Activated effector memory CD4-positive, alpha-beta T cell treated with anti-CD3 and anti-CD28 coated beads, Interleukin-2, amount 50 U/mL, for 16 hours (primary cell): ENCODE data around the gene MAJIN.
"Not testable (repeated sequence)": the region's sequence is repeated elsewhere in the genome, so short reads cannot be mapped to it uniquely, and the experiment has no call there.

ENCODE experiments used
- DNase-seq: peaks from one replicate; pipeline ENCODE4 v3.0.0-alpha.2; 2020

The MAJIN gene, protein sequence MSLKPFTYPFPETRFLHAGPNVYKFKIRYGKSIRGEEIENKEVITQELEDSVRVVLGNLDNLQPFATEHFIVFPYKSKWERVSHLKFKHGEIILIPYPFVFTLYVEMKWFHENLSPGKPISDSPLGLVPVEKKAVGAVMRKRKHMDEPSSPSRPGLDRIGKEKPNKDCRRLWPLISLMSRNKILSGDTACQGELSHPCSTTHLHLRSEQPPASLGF

DNA sequence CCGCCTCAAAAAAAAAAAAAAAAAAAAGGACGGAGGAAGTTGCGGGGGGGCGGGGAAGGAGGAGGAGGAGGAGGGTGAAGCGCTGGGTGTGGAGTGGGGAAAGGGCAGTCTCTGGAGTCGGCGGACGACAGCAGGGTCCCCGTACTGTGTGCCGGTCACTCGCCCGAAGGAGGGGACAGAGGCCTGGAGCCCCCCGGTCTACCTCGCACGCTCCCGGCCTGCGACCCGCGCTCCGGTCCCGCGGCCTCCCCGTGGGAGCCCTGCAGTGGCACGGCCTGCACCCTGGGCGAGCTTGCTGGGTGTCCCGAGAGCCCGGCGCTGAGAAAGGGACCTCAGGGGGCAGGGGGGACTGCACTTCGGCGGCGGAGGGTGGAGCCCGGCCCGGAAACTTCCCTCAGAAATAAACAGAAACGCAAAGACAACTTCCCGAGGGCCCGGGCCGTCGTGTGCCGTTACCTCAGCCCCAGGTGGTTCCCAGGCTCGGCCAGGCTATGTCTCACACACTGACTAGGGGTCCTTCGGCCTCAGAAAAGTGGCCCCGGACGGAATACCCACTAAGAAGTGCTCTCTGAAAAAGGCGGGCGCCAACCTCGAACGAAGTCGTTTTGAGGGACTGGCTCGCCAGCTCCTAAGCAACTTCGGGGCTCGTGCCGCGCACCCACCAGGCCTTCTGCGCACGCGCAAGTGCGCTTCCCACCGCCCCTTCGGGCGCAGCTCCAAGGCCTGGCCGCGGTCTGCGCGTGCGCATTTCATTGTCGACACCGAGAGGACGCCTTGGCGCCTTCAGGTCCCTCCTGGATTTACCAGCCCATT lies at the start of gene MAJIN:
MAJIN (minus strand) TSS at position 688 of the 813 bp plus-strand sequence. CDS start 12,703 bp downstream, outside the sequence.
- DNase-seq, result peak; percentile 95

DNA sequence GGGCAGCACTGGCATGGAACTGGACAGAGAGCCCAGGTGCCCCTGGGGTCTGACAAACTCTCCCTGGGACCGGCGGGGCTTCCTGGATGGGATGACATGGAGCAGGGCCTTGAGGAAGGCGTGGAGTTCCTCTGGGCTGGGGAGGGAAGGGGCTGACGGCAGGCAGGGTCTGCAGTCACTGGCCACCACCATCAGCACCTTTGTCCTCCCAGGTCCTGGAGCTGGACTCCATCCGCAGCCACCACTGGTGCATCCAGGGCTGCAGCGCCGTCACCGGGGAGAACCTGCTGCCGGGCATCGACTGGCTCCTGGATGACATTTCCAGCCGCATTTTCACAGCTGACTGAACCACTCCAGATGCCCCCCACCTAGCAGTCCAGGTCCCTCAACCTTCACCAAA lies 49.6 kb upstream of the MAJIN start:
- no peak for DNase-seq

DNA sequence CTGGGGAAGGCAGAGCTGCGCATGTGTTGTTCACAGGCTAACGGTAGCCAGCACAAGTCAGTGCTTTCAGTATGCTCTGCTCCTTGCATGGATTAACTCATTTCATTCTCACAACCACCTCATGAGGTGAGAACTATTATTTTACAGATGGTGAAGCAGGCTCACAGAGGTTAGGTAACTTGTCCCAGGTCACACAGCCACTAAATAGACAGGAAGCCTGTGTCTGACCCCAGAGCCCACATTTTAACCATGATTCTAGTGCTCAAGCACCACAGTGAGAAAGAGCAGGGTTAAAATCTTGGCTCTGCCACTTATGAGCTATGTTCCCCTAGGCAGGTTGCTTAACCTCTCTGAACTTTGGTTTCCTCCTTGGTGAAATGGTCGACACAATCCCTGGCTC lies 49.1 kb upstream of the MAJIN start:
- no peak for DNase-seq

DNA sequence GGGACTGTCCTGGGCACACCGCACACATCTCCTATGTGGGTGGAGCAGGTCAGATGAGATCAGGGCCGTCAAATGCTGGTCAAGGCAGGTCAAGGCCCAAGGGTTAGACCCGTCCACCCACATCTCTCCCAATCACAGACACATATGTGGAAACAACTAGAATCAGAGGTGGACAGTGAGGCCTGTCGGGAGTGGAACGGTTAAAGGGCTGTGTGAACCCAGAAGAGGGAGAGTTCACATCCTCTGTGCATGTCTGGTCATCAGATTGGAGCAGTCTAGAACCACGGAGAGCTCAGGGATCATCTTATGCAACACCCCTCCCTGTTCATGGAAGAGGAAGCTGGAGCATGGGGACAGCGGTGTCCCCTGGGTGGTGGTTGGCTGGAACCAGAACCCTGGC lies 47.9 kb upstream of the MAJIN start:
- DNase-seq, result no peak

DNA sequence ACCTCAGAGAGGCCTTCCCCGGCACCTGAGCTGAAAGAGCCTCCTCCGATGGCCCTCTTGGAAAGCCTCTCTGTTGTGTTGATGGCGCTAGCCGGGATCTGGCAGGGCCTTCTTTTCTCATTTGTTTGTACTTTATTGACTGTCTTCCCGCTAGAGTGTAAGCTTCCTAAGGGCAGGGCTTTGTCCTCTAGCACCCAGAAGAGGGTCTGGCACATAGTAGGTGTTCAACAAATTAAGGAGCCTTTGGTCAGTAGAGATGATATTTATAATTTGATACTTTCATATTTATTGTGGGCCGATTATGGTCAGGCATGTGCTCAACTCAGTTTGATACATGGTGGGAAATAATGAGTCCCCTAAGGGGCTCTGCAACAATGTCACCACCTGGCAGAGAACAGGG lies 46.0 kb upstream of the MAJIN start:
- no peak for DNase-seq

DNA sequence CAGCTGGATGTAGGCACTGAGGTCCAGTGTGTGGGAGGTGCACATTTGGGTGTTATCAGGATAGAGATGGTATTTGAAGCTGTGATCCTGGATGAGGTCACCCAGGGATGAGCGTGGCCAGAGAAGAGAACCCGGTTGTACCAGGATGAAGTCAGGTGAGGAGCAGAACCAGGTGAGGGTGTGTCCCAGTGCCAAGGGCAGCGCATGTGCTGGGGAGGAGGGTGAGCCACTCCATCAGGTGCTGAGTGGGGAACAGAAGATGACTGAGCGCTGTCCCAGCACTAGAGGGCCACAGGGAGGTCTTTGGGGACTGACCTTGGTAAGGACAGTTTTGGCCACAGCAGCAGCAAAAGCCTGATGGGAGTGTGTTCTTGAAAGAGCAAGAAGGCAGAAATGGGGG lies 44.8 kb upstream of the MAJIN start:
- DNase-seq, result no peak

DNA sequence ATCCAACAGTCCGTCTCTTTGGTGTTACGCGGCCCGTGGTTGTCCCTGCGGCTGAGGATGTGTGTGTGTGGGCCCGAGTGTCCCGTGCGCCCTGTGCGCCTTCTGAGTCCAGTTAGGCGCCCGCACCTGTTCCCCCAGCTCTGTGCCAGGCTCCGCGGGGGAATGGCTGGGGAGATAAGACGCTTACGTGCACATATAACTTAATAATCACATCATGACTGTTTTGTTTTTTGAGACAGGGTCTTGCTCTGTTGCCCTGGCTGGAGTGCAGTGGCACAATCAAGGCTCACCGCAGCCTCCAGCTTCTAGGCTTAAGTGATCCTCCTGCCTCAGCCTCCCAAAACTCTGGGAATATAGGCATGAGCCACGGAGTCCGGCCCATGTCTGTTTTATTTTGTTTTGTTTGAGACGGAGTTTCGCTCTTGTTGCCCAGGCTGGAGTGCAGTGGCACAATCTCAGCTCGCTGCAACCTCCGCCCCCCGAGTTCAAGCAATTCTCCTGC lies 42.9 kb upstream of the MAJIN start:
- no peak for DNase-seq

DNA sequence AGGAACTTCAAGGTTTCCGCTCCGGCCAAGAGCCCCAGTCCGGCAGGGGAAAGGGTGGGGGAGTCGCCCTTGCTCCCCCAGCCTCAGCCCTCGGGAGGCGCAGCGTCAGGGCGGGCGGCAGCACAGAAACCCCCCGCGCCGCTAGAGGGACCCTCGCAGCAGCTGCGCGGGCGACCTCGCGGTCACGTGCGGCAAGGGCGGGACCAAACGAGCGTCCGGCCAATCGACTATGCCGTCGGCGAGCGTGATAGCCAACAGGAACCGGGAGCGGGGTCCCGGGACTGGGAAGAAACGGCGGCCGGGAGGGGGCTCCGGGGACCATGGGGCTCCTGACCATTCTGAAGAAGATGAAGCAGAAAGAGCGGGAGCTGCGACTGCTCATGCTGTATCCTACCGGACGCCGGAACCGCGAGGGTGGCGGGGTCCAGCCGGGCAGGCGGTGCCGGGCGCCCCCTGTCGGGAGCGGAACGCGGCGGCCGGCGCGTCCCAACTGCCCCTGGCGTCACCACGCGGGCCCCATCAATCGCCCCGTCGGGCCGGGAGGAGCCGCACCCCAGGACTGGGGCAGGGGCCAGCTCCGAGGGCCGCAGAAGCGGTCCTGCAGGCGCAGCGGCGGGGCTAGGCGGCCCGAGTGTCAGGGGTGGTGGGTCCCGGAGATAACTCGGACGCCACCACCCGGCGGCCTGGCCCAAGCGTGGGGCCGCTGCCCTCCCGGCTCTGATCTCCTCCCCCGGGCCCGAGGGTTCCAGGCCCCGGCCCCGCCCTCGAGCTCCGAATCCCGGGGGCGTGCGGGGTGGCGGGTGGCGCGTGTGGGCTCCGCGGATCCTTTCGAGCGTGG lies 42.2 kb upstream of the MAJIN start, which contains the start of gene ARL2:
ARL2 (plus strand) TSS at position 273 of the 838 bp plus-strand sequence; CDS start at position 321, 48 bp downstream.
- peak; percentile 94 for DNase-seq

DNA sequence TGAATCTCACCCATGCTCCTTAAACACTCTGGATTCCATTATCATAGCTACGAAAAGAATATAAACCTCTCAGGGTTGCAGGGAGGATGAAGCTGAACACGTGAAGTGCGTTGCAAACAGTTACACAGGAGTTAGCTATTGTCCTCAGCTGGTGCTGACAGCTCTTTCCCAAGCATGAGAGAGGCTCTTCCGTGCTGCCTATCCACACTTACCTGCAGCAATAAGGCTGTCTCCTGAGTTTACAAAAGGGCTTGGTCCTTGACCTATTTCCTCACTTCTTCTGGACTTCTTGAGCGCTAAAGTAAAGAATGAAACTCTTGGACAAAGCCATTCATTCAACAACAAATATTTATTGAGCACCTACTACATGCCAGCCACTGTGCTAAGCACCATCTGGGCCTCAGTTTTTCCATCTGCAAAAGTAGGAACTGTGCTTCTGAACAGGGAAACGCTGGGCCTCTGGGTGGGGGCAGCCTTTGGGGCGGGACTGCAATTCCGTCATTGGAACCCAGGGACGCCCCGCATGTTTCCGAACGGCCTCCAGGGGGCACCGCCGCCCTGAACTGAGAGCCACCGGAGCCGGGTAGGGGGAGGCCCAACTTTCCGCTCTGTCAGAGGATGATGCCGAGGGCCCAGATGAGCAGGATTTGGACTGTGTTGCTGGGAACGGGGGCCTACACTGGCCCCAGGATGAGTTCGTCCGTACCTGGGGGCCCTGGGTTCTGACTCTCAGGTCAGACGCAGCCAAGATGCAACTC lies 41.4 kb upstream of the MAJIN start:
- DNase-seq, result peak; percentile 96

DNA sequence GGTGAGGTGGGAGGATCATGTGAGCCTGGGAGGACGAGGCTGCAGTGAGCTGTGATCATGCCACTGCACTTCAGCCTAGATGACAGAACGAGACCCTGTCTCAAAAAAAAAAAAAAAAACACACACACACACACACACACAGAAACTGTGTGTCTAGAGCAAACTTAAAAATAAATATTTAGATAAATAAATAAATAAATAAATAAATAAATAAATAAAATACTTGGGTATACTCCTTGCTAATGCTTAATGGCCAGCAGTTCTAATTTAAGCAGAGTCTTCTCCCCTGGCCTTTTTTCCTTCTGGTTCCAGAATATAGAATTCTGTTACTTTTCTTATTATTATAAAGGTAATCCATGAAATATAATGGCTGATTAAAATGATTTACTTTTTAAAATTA lies 37.0 kb upstream of the MAJIN start:
- DNase-seq, result no peak

DNA sequence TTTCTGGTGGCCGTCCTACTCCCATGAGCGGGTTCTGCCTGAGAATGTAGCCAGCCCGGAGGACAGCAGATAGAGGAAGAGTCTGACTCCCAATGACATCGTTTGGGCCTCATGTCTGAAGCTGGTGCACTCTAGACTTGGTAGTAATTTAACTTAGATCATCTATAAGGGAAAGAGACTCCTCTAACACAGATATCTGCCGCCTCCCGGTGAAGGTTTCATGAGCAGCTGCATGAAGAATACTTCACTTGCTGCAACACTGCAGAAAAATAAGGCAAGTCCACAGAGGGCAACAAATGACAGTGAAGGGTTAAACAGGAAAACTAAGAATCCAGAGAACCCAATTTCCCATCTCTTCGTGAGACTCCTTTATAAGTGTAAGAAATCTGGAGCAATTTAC lies 36.1 kb upstream of the MAJIN start:
- DNase-seq, result no peak

DNA sequence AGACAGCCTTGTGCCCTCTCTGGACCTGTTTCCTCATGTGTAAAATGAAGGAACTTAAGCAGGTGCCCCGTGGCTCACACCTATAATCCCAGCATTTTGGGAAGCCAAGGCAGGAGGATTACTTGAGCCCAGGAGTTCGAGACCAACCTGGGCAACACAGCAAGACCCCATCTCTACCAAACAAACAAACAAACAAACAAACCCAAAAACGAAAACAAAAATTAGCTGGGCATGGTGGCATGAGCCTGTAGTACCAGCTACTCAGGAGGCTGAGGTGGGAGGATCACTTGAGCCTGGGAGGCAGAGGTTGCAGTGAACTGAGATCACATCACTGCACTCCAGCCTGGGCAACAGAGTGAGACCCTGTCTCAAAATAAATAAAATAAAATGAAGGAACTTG lies 32.1 kb upstream of the MAJIN start:
- DNase-seq, result not testable (repeated sequence)

DNA sequence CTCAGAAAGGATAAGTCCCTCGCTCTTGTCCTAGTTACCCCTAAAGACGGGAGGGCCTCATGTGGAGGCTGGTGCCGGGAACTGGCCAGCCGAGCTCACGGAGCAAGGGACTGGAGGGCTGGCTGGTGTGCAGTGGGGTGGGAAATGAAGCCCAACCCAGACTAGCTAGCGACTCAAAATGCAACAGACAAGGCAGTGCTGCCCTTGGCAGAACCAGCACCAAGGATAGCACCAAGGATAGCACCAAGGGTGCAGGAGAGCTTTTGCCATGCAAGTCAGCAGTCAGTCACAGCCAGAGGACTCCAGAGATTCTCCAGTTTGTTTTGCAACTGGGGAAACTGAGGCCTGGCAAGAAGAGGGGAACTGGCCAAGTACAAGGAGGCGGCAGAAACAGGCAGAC lies 31.4 kb upstream of the MAJIN start:
- no peak for DNase-seq

DNA sequence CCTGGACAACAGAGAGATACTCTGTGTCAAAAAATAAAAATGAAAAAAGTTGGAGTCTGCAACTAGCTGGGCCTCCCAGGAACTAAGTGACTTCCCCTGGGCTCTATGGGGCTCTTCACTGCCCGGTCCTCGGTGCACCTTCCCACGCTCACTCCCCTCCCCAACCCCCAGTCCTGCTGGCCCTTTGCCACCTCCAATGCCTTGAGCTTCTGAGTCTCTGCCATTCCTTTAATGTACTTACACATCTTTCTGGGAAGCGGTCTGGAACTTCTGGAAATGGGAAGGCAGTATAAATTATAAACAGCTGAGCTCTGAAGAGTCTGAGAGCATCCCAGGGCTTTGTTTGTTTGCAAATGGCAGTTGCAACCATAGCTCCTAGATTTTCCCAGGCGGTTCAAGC lies 30.8 kb upstream of the MAJIN start:
- no peak for DNase-seq

DNA sequence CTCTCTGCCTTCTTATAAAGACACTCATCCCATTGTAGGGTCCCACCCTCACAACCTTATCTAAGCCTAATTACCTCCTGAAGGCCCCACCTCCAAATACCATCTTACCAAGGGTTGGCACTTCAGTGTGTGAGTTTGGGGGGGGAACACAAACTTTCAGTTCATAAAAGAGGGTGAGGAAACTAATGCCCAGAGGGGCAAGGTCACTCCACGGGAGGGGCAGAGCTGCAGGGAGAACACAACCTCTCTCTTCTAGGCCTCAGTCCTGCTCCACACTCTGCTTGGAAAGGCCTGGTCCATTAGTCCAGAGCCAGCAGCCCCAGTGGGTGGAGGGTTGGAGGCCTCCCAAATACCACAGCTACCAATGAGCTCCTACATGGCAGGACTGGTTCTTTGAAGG lies 27.6 kb upstream of the MAJIN start:
- no peak for DNase-seq

DNA sequence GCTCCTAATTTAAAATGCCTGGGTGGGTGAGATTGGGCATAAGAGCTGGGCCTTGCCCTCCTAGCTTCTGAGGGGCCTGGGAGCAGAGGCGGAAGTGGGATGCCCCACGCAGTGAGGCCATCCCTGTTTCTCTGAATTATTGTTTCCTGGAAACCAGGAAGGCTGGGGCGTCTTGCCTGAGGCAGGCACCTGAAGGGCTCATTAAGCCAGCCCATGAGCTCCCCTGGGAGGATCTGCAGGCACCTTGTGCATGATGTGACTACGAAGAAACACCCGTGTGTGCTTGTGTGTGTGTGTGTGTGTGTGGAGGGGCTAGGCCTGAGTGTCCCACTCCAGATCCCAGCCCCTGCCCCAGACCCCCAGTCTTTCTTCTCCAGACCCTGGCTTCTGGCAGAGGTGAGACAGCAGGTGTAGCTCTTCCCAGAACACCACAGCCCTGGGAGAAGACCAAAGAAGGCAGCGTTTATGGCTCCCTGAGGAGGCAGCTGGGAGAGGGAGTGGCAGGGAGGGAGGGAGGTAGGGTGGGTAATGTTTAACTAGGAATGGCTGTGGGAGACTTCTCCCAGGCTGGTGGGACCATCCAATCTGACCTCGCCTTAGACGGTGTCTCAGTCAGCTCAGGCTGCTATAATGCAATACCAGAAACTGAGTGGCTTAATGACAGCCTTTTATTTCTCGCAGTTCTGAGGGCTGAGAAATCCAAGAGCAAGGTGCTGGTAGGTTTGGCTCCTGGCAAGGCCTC lies 27.0 kb upstream of the MAJIN start:
- no peak for DNase-seq

DNA sequence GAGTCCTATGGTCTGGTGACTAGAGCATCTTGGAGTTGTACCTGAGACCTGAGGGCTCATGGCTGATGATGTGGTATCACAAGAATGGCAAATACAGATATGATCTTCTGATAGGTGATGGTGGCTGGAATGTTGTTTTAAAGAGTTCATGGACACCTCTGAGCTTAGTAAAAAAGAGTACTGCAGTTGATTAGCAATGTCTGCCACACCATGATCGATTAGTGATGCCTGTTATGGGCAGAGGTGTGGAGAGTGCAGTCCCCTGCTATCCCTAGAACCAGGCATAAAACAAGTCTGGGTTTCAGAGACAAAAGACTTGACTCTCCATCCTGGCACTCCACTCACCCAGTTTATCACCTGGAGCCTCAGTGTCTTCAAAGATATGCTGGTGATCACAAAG lies 26.2 kb upstream of the MAJIN start:
- no peak for DNase-seq

DNA sequence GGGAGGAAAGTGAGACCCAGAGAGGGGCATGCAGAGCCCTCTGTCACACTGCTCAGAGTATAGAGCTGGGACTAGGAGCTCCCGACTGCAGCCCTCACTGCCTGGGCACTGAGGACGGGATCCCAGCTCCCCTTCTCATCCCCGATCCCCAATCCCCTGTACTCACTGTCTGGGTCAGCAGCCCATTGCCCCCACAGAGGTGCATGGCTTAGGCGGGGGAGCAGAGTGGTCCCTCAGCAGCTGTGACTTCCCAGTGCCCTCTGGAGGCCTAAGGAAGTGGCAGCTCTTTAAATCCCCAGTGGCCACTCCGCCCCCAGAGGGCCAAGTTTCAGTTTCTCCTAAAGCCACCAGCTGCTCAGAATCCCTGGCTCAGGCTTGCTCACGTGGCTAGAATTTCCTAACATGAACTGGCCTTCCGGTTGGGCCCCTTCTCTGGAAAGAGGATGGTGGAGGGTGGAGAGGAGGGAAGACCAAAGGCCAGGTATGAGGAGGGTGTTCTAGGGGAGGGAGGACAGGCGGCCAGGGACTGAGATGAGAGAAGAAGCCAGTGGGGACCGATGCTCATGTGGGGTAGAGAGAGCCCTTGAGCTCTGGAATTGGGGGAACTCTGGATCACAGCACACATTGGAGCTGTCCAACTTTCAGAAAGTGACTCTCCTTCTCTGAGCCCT lies 24.9 kb upstream of the MAJIN start, which contains the start of gene BATF2:
BATF2 (minus strand) TSS at position 262 of the 671 bp plus-strand sequence; CDS start at position 205, 57 bp downstream.
- no peak for DNase-seq

DNA sequence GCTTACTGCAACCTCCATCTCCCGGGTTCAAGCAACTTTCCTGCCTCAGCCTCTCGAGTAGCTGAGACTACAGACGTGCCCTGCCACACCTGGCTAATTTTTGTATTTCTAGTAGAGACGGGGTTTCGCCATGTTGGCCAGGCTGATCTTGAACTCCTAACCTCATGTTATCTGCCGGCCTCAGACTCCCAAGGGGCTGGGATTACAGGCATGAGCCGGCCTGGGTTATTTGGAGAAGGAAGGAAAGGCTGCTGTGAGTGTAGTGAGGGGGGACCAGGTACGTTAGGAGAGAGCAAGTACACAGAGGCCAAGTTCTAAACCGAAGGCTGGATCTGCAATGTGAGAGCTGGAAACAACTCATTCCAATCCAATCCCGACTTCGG lies 24.4 kb upstream of the MAJIN start:
- DNase-seq, result no peak

DNA sequence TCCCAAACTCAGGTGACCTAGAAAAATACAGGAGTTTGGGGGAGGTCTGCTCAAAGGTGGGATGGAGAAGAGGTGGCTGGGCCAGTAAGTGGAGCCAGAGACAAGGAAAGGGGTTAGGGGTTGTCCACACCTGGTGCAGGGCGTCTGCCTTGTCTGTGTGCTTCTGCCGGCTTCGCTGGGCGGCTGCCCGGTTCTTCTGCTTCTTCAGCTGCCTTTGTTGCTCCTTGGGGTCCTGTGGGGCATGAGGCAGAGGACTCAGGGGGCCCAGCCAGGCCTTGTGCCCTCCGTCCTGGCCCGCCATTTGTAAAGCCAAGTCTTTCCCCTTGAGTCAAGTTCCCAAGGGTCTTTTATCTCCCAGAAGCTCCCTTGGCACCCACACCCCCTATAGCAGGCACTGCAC lies 22.4 kb upstream of the MAJIN start:
- no peak for DNase-seq
